Measurements from ENCODE around the gene TRIM71.

TRIM71 gene

DNA sequence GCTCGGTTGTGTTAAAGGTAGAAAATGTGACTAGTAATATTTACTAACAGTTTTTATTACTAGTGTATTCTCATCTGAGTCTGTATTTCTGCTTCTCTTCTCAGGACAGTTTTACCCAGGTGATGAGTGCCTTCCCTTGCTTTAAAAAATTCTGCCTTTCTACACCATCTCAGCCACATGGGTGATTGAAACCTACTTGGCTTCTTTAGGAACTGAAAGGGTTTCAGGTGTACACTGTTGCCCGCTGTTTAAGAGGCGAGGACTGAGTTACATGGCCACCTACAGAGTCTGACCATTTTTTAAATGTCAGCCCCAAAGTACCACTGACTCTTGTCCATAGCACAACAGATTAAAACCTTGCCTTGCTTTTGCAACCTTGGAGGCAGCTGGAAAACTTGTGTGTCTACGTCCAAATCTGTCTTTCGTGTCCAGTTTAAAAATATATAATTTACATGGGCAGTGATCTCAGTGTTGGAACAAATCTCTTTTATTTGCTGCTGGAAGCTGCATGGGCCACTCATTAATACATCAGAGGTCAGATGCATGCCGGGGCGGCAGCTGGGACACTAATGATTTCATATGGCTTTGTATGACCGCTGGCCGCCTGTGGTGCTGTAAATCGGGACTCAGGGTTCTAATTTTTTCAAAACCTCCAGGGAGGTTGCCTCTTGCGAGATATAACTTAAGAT is 44.6 kb downstream of the TRIM71 start:
- Histone ChIP-seq H3K4me1 (ENCODE audit: control insufficient read depth, insufficient read depth, low read length) (peaks cover 64% of the 10 kb centered on the region), H3K27me3 (ENCODE audit: control insufficient read depth, insufficient read depth, low read length, poor library complexity, severe bottlenecking) (no peaks in the 10 kb centered on the region), H3K27ac (ENCODE audit: insufficient read depth, low read depth, low read length, poor library complexity, severe bottlenecking) (no peak overlapping the region), H3K9me3 (ENCODE audit: control insufficient read depth, low read length) (no peaks in the 10 kb centered on the region), H3K36me3 (ENCODE audit: control insufficient read depth, insufficient read depth, low read length) (no peaks in the 10 kb centered on the region), H3K4me3 (ENCODE audit: insufficient read depth, low read depth, low read length) (no peak overlapping the region)
- 79 to 81% methylated on average over 10 to 11 of the region's 11 CpGs for WGBS, 2 experiments

DNA sequence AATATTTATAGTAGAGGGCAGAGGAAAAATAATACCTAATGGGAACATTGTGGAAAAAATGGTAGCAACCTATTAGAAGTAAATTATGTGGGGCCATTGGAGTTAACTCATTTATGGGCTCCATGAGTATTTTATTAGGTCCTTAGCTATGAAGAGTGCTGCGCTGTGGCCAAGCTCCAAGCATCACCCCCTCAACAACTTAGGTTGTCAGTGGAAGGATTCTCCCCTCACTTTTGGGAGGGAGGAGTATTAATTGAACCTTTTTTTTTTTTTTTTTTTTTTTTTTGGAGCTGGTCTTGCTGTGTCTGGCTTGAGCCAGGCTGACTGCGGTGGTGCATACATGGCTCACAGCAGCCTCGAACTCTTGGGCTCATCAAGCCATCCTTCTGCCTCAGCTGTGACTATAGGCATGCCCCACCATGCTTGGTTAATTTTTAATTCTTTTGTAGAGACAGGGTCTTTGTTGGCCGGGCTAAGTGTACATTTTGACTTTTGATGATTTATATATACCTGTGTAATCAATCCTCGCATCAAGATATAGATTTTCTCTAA is 45.2 kb downstream of the TRIM71 start:
- 94 to 96% methylated on average over 3 to 5 of the region's 5 CpGs for WGBS, 2 experiments
- Histone ChIP-seq H3K9me3 (ENCODE audit: control insufficient read depth, low read length) (no peaks in the 10 kb centered on the region), H3K4me1 (ENCODE audit: control insufficient read depth, insufficient read depth, low read length) (peaks cover 67% of the 10 kb centered on the region), H3K27me3 (ENCODE audit: control insufficient read depth, insufficient read depth, low read length, poor library complexity, severe bottlenecking) (no peaks in the 10 kb centered on the region), H3K36me3 (ENCODE audit: control insufficient read depth, insufficient read depth, low read length) (no peaks in the 10 kb centered on the region), H3K27ac (ENCODE audit: insufficient read depth, low read depth, low read length, poor library complexity, severe bottlenecking) (no peak overlapping the region), H3K4me3 (ENCODE audit: insufficient read depth, low read depth, low read length) (no peak overlapping the region)

DNA sequence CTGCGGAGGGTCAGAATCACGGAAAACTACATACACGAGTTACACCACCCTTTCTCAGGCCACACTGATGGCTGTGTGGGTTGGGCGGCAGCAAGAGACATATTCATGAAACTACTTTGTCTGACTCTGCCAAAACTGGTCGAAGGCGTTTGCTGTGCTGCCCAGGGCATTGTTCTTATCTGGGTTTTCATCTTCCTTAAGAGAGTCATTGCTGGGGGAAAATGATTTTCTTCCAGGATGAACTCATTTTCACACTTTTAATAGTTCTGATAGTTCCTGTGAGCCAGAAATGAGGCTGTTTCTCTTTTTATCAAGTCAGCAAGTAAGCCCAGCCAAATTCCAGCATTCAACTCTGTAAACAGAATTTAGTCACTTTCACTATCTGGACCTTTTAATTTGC is 47.6 kb downstream of the TRIM71 start:
- no peaks in the 10 kb centered on the region for H3K36me3 ChIP-seq (ENCODE audit: control insufficient read depth, insufficient read depth, low read length)
- no peaks in the 10 kb centered on the region for H3K27me3 ChIP-seq (ENCODE audit: control insufficient read depth, insufficient read depth, low read length, poor library complexity, severe bottlenecking)
- H3K9me3 ChIP-seq (ENCODE audit: control insufficient read depth, low read length), result no peaks in the 10 kb centered on the region
- peaks cover 78% of the 10 kb centered on the region for H3K4me1 ChIP-seq (ENCODE audit: control insufficient read depth, insufficient read depth, low read length)
- no peak overlapping the region for H3K4me3 ChIP-seq (ENCODE audit: insufficient read depth, low read depth, low read length)
- H3K27ac ChIP-seq (ENCODE audit: insufficient read depth, low read depth, low read length, poor library complexity, severe bottlenecking), result peak overlapping the region; percentile 22
- WGBS, 2 experiments, result 71 to 76% methylated on average over 6 of the region's 6 CpGs

DNA sequence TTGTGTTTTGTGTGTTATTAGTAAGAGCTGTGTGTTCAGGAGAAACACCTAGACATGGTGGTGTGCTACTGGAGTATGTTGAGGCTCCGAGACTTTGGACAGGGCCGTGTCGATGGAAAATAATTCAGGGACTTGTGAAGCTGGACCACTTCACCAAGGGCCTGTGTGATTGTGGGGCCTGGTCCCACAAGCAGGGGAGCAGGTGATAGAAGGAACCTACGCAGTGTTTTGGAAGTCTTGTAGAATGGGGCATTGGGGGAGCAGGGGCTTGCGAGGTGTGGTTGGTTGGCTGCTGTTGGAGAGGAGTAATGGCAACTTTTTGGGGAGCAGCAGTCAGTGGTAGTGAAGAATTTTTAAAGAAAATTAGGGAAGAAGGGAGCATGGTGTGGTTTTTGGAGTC is 48.7 kb downstream of the TRIM71 start:
- Histone ChIP-seq H3K9me3 (ENCODE audit: control insufficient read depth, low read length) (no peaks in the 10 kb centered on the region), H3K4me1 (ENCODE audit: control insufficient read depth, insufficient read depth, low read length) (peaks cover 88% of the 10 kb centered on the region), H3K27ac (ENCODE audit: insufficient read depth, low read depth, low read length, poor library complexity, severe bottlenecking) (peak overlapping the region; percentile 19), H3K27me3 (ENCODE audit: control insufficient read depth, insufficient read depth, low read length, poor library complexity, severe bottlenecking) (no peaks in the 10 kb centered on the region), H3K4me3 (ENCODE audit: insufficient read depth, low read depth, low read length) (no peak overlapping the region), H3K36me3 (ENCODE audit: control insufficient read depth, insufficient read depth, low read length) (no peaks in the 10 kb centered on the region)
- WGBS, 2 experiments, result 90% methylated on average over 5 of the region's 5 CpGs

DNA sequence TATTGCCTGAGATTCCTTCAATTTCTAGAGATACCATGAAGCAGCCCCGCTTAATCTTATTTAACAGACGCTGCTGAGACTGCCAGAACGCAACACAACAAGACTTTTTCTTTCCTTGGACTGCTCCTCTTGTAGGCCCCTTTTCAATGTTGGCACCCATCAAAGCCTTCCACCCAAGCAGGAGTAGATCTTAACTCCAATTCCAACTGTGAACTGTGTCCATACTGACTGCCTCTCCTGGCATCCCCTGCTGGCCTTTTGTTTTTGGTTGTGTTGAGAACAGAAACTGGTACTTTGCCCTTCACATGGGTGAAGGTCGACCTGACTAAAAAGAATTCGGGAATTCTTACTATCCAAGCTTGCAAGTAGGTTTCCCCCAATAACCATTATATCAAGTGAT is 50.2 kb downstream of the TRIM71 start:
- Histone ChIP-seq H3K36me3 (ENCODE audit: control insufficient read depth, insufficient read depth, low read length) (no peaks in the 10 kb centered on the region), H3K27ac (ENCODE audit: insufficient read depth, low read depth, low read length, poor library complexity, severe bottlenecking) (peak overlapping the region; percentile 97), H3K4me1 (ENCODE audit: control insufficient read depth, insufficient read depth, low read length) (peaks cover 83% of the 10 kb centered on the region), H3K4me3 (ENCODE audit: insufficient read depth, low read depth, low read length) (no peak overlapping the region), H3K27me3 (ENCODE audit: control insufficient read depth, insufficient read depth, low read length, poor library complexity, severe bottlenecking) (no peaks in the 10 kb centered on the region), H3K9me3 (ENCODE audit: control insufficient read depth, low read length) (no peaks in the 10 kb centered on the region)
- WGBS, 2 experiments, result 28 to 31% methylated on average over 5 of the region's 5 CpGs

DNA sequence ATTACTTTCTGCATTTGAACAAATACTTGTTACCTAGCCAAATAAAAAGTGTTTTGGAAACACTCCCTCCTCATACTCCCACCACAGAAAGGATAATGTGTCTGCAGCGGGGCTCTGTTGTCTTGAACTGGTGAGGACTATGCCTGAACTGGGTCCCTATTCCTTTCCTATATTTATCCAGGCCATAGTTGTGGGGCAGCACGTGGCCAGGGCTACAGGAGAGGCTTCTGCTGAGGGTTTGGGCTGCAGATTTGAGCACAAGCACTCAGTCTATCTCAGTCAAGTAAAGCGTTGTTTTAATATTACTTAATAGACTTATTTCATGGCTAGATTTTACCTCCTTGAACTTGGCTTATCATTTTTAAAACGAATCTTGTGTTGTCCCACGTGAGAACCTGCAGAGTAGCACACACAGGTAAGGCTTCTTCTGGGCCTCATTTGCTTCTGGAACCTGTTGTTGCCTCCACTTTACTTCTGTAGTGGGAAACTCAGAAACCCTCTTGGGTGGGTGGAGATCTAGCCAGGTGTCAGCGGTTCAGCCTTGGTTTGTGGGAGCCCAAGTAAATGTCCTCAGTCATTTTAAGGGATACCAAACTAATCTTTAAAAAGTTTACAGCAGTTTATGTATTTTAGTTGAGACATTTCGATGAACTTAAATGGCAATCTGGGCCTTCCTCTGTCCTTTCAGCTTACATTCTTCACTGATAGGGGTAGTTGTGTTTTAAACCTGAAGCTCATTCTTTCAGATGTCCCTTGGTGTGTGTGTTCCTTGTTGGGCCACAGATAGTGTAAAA is 51.1 kb downstream of the TRIM71 start:
- WGBS, 2 experiments, result 14 to 22% methylated on average over 7 of the region's 7 CpGs
- Histone ChIP-seq H3K36me3 (ENCODE audit: control insufficient read depth, insufficient read depth, low read length) (peaks cover 2% of the 10 kb centered on the region), H3K4me3 (ENCODE audit: insufficient read depth, low read depth, low read length) (peak overlapping the region; percentile 4), H3K4me1 (ENCODE audit: control insufficient read depth, insufficient read depth, low read length) (peaks cover 82% of the 10 kb centered on the region), H3K9me3 (ENCODE audit: control insufficient read depth, low read length) (no peaks in the 10 kb centered on the region), H3K27ac (ENCODE audit: insufficient read depth, low read depth, low read length, poor library complexity, severe bottlenecking) (peak overlapping the region; percentile 97), H3K27me3 (ENCODE audit: control insufficient read depth, insufficient read depth, low read length, poor library complexity, severe bottlenecking) (no peaks in the 10 kb centered on the region)

DNA sequence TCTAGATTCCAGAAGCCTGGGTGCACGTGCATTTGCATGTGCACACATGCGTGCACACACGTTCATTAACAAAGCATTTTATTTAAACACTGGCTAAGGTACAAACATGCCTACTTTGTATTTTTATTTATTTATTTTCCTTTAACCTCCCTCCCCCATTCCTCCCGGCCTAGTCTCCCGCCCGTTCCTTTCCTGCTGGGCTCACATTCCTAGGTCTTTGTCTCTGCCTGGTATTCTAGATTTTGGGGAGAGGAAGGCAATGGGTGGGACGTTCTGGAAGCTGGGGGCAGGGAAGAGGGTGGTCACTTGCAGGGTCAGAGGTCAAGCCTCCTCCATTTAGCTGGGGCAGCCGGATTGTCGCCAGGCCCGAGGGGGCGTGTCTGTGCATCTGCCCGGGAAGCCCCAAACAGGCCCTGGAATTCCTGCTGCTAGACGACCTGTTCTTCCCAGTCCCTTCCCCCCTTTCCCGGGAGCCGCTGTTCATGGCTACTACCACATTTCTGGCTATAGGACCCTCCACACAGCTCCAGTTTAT is 51.8 kb downstream of the TRIM71 start:
- H3K4me1 ChIP-seq (ENCODE audit: control insufficient read depth, insufficient read depth, low read length), result peaks cover 76% of the 10 kb centered on the region
- H3K36me3 ChIP-seq (ENCODE audit: control insufficient read depth, insufficient read depth, low read length), result peaks cover 7% of the 10 kb centered on the region
- no peaks in the 10 kb centered on the region for H3K9me3 ChIP-seq (ENCODE audit: control insufficient read depth, low read length)
- WGBS, 2 experiments, result 0% methylated on average over 14 to 15 of the region's 15 CpGs
- H3K27me3 ChIP-seq (ENCODE audit: control insufficient read depth, insufficient read depth, low read length, poor library complexity, severe bottlenecking), result no peaks in the 10 kb centered on the region
- no peak overlapping the region for H3K4me3 ChIP-seq (ENCODE audit: insufficient read depth, low read depth, low read length)
- H3K27ac ChIP-seq (ENCODE audit: insufficient read depth, low read depth, low read length, poor library complexity, severe bottlenecking), result peak overlapping the region; percentile 97

DNA sequence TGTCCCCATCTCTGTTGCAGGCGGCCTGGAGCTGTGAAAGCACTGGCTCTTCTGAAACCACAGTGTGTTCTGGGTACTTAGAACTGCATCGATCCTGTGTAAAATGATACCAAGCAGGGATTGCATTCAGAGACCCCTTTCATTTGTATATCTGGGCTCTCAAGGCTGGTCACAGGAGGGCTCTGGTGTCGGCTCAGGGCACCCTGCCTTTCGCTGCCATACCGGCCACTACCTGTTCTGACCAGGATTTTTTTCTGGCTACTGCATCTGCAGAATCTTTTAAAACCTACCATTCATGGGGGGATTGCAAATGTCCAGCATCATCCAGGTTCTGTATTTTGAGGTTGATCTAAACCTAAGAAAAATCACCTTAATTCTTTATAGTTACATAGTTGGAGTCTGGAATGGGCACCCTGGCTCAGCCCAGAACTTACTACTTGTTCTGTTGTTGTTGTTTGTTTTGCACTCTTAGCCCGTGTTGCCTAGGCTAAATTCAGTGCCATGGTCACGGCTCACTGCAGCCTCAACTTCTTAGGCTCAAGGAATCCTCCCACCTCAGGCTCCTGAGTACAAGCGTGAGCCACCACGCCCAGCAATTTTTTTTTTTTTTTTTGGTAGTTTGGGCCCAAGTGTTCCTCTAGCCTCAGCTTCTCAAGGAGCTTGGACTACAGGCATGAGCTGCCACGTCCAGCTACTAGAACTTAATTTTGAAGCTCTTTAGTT is 52.7 kb downstream of the TRIM71 start:
- Histone ChIP-seq H3K4me1 (ENCODE audit: control insufficient read depth, insufficient read depth, low read length) (peaks cover 71% of the 10 kb centered on the region), H3K36me3 (ENCODE audit: control insufficient read depth, insufficient read depth, low read length) (peaks cover 11% of the 10 kb centered on the region), H3K9me3 (ENCODE audit: control insufficient read depth, low read length) (no peaks in the 10 kb centered on the region), H3K4me3 (ENCODE audit: insufficient read depth, low read depth, low read length) (no peak overlapping the region), H3K27me3 (ENCODE audit: control insufficient read depth, insufficient read depth, low read length, poor library complexity, severe bottlenecking) (no peaks in the 10 kb centered on the region), H3K27ac (ENCODE audit: insufficient read depth, low read depth, low read length, poor library complexity, severe bottlenecking) (peak overlapping the region; percentile 97)
- WGBS, 2 experiments, result 38 to 42% methylated on average over 10 of the region's 10 CpGs

DNA sequence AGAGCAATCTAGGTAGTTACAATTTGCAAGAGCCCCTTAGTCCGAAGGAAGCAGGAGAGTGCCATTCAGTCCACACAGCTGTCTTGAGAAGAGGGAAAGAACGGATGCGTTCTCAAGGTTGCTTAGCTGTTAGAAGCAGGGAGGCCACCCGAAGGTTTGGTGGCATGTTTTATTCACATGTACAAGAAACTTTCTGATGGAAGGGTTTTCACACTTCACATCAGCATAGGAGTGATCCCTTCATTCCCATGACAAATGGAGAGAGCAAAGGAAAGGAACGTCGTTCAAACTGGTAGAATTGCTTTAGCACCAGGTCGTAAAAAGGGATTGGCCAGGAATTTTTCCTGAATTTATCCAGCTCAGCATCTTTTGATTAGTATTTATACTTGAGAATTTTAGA is 53.5 kb downstream of the TRIM71 start:
- peaks cover 65% of the 10 kb centered on the region for H3K4me1 ChIP-seq (ENCODE audit: control insufficient read depth, insufficient read depth, low read length)
- no peaks in the 10 kb centered on the region for H3K27me3 ChIP-seq (ENCODE audit: control insufficient read depth, insufficient read depth, low read length, poor library complexity, severe bottlenecking)
- no peaks in the 10 kb centered on the region for H3K9me3 ChIP-seq (ENCODE audit: control insufficient read depth, low read length)
- no peak overlapping the region for H3K4me3 ChIP-seq (ENCODE audit: insufficient read depth, low read depth, low read length)
- H3K36me3 ChIP-seq (ENCODE audit: control insufficient read depth, insufficient read depth, low read length), result peaks cover 14% of the 10 kb centered on the region
- WGBS, 2 experiments, result 38 to 39% methylated on average over 7 of the region's 7 CpGs
- no peak overlapping the region for H3K27ac ChIP-seq (ENCODE audit: insufficient read depth, low read depth, low read length, poor library complexity, severe bottlenecking)

Data from ectodermal cell (in vitro differentiated cells).